Thoracic aorta (tissue), 2 donors: ENCODE data around the gene MAFB. TPM values are rescaled to one million over a fixed set of nuclear protein-coding genes. Genes with fewer than 3 reads are reported as not detected.

Experiments used
- ATAC-seq: fragments of 150-250 bp; one replicate; pipeline ENCODE4 v1.8.0; 2017; ENCODE audit warnings: low read depth; ENCODE audit not compliant: insufficient number of reproducible peaks, low FRiP score
- DNase-seq: peaks from one replicate; pipeline ENCODE4 v3.0.0-alpha.2; 2020; ENCODE audit warnings: low spot score
- H3K27ac ChIP-seq, 2 donors: fragments of 200-600 bp; sonication (generic); 1 replicate in 1 of 2; 2 replicates in 1 of 2; pipeline ENCODE4 v1.5.1; 2016; ENCODE audit warnings: mild to moderate bottlenecking in 2 of 2, moderate library complexity in 2 of 2
- H3K27me3 ChIP-seq: fragments of 200-600 bp; sonication (generic); replicated peaks from 2 replicates; pipeline ENCODE4 v1.6.0; 2016; ENCODE audit warnings: mild to moderate bottlenecking; ENCODE audit not compliant: insufficient read depth
- H3K36me3 ChIP-seq: fragments of 200-600 bp; sonication (generic); one replicate; pipeline ENCODE4 v1.5.1; 2016
- H3K4me1 ChIP-seq, 2 donors: fragments of 200-600 bp; sonication (generic); 1 replicate in 1 of 2; 2 replicates in 1 of 2; pipeline versions ENCODE4 v1.5.1 to v1.6.0; 2016; ENCODE audit warnings: low read depth in 2 of 2, mild to moderate bottlenecking in 1 of 2; ENCODE audit not compliant: control insufficient read depth in 1 of 2
- H3K4me3 ChIP-seq: fragments of 200-600 bp; sonication (generic); 2 replicates; pipeline ENCODE4 v1.5.1; 2016; ENCODE audit warnings: mild to moderate bottlenecking
- H3K9me3 ChIP-seq: fragments of 200-600 bp; sonication (generic); 2 replicates; pipeline ENCODE4 v1.5.1; 2016
- total RNA-seq, 2 donors: library from RNA; depleted of rRNA; stranded (reverse); fragments of >200 nt; gene quantifications; one replicate each; pipeline versions ENCODE4 v1.1.0 to v1.2.3, GENCODE V29; 2016
- TF ChIP-seq, protein P1 (sequence below): fragments of 200-600 bp; sonication (generic); IDR thresholded peaks from one replicate; pipeline ENCODE4 v1.5.1; 2019; ENCODE audit warnings: antibody characterized with exemption

Gene MAFB
- total RNA-seq, 2 donors from 2014 or later, result 75.0 to 82.9 TPM

DNA sequence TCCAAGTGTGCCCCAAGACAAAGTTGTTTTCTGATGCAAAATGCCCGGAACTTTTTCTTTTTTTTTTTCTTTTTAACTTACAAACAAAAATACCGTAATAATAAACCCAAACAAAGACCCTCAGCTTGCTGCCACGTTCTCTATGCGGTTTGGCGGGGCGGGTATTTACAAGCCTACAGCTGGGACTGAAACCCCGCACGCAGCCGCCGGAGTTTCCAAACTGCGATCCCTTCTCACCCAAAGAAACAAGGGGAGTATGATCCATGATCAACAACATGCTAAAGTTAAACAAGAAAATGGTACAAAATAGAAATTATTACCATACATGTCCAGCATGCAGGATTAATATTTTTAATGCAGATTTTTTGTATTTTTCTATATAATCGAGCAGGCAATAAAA, 2.1 kb downstream of the MAFB start:
- Histone ChIP-seq H3K36me3 (no peaks in the 10 kb centered on the region), H3K4me1 (peaks cover 4 to 35% of the 10 kb centered on the region in 2 donors), H3K4me3 (peak overlapping the region; percentile 77), H3K9me3 (no peaks in the 10 kb centered on the region), H3K27me3 (no peaks in the 10 kb centered on the region), H3K27ac (peak overlapping the region; percentile 83 to 98)
- no peak for DNase-seq
- ATAC-seq, result no peak
- TF ChIP-seq, protein P1, sequence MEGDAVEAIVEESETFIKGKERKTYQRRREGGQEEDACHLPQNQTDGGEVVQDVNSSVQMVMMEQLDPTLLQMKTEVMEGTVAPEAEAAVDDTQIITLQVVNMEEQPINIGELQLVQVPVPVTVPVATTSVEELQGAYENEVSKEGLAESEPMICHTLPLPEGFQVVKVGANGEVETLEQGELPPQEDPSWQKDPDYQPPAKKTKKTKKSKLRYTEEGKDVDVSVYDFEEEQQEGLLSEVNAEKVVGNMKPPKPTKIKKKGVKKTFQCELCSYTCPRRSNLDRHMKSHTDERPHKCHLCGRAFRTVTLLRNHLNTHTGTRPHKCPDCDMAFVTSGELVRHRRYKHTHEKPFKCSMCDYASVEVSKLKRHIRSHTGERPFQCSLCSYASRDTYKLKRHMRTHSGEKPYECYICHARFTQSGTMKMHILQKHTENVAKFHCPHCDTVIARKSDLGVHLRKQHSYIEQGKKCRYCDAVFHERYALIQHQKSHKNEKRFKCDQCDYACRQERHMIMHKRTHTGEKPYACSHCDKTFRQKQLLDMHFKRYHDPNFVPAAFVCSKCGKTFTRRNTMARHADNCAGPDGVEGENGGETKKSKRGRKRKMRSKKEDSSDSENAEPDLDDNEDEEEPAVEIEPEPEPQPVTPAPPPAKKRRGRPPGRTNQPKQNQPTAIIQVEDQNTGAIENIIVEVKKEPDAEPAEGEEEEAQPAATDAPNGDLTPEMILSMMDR, result no peak

DNA sequence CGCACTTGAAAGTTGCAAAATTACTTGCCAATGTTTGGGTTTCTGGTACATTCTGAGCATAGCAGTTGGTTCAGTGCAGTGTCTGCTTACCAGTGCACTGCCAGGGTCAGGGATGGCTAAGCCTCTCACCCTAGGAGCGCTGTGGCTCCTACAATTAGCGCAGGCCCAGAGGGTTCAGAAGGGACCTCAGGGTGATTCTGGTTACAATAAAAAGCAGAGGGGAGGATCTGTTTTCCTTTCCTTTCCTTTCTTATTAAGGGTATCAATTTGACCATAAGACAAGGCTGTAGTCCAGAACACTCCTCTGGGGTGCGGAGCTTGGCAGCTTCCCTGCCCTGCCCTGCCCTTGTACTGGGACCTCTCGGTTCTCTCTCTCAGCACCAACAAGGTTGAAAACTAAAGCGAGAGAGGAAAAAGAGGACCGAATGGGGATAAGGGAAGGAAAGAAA, 2.6 kb downstream of the MAFB start:
- no peak for DNase-seq
- ATAC-seq, result no peak
- peak overlapping the region; percentile 77 for H3K4me3 ChIP-seq
- TF ChIP-seq, protein P1, result no peak
- H3K27me3 ChIP-seq, result no peaks in the 10 kb centered on the region
- H3K4me1 ChIP-seq, result peaks cover 4 to 35% of the 10 kb centered on the region in 2 donors
- no peaks in the 10 kb centered on the region for H3K9me3 ChIP-seq
- peak overlapping the region; percentile 30 to 98 for H3K27ac ChIP-seq
- no peaks in the 10 kb centered on the region for H3K36me3 ChIP-seq

DNA sequence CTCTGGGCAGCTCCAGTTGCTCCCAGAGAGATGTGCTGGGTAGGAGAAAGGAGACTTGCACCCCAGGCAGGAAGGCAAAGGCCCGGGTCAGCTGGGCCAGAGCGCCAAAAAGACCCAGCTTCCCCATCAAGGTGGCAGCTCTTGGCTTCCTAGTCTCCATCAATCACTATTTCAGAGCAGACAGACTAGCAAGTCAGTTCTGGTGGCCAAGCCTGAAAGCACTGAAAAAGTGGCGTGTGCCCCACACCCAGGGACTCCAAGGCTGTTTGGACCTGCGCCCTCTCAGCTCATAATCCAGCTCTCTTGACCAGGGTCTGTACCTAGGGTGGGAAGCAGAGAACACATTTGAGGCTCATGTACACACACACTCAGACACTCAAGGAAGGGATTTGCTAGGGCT, 3.7 kb downstream of the MAFB start:
- H3K9me3 ChIP-seq, result no peaks in the 10 kb centered on the region
- DNase-seq (no peak), ATAC-seq (no peak)
- H3K27me3 ChIP-seq, result no peaks in the 10 kb centered on the region
- TF ChIP-seq, protein P1, result no peak
- H3K4me1 ChIP-seq, result peaks cover 1 to 33% of the 10 kb centered on the region in 2 donors
- no peaks in the 10 kb centered on the region for H3K36me3 ChIP-seq
- H3K4me3 ChIP-seq, result peak overlapping the region; percentile 77
- peak overlapping the region in 1 of 2 donors; percentile 9 for H3K27ac ChIP-seq

DNA sequence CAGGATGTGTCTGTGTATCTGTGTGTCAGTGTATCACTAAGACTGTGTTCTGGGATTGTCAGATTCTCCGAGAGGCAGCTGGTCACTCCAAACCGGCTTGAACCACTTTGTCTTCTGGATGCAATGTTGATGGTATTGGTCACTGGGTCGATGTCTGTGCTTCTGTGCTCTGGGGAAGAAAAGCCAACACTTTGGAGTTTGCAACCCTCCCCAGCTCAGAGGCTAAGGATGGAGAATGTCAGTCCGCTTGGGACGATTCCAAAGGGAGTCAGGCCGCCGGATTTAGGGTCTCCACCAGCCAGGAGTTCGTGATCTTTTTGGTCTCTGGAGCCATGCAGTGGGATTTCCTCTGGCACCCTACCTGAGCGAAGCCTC, 5.2 kb downstream of the MAFB start:
- Histone ChIP-seq H3K4me3 (peak overlapping the region; percentile 77), H3K9me3 (no peaks in the 10 kb centered on the region), H3K36me3 (no peaks in the 10 kb centered on the region), H3K4me1 (peaks cover 0 to 30% of the 10 kb centered on the region in 2 donors), H3K27ac (peak overlapping the region in 1 of 2 donors; percentile 33), H3K27me3 (no peaks in the 10 kb centered on the region)
- ATAC-seq (no peak), DNase-seq (no peak)
- TF ChIP-seq, protein P1, result no peak

DNA sequence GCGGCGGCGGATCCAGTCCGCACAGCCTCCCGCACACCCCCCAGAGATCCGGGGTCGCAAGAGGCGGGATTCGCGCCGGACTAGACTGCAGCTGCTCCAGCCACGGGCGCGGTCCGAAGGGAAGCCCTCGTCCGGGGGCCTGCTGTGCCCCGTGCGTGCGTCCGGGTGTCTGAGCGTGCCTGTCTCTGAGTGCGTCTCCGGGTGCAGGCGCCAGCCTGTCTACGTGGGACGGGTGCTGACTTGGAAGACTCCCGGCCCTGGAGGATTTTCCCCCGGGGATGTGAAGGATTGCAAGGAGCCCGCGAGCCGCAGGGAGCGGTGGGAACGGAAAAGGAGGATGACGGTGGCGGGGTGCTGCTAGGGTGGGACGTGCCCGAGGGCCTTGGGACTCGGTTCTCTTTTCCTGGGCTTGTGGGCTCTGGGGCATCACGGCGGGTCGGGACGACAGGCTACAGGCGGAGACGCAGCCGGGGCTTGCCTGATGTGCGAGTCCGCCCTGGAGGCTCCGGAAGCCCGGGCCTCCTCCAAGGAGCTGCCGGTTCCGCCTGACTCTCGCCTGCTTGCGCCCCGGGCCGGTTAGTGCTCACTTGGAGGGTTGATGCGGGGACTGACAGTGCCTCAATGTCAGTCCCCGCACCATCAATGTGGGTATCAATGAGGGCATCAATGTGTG, 5.7 kb downstream of the MAFB start:
- Histone ChIP-seq H3K36me3 (no peaks in the 10 kb centered on the region), H3K9me3 (no peaks in the 10 kb centered on the region), H3K4me3 (peak overlapping the region; percentile 77), H3K27ac (peak overlapping the region in 1 of 2 donors; percentile 33), H3K27me3 (no peaks in the 10 kb centered on the region), H3K4me1 (peaks cover 0 to 30% of the 10 kb centered on the region in 2 donors)
- TF ChIP-seq, protein P1, result no peak
- ATAC-seq (no peak), DNase-seq (no peak)
